ENCODE measurements around the gene CSF1.

CSF1 gene

DNA sequence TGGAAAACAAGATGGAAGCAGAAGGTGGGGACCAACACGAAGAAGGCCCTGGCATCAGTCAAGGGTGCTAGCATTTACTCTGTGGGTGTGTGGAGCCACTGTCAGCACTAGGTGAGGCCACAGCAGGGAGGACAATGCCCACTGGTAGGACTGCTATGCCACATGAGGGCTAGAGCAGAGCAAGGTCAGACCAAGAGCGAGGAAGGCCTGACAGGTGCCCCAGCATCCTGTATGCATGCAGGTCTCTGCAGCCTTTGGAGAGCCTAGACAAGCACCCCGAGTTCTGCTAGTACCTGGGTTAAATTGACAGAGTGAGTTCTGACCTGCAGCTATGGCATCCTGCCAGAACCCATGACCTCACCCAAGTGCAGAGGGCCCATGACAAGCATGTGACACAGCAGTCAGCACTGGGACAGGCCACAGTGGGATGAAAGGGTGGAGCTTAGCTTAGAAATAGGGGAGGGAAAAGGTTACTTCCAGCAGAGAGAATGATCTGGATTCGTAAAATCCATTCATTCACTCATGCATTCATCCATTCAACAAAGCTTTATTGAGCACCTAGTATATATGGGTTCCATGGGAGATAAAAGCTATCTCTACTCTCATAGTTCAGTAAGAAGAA, 9.0 kb upstream of the CSF1 start:
- DNase-seq (ENCODE audit: low read depth in 2 of 2) = no peak

DNA sequence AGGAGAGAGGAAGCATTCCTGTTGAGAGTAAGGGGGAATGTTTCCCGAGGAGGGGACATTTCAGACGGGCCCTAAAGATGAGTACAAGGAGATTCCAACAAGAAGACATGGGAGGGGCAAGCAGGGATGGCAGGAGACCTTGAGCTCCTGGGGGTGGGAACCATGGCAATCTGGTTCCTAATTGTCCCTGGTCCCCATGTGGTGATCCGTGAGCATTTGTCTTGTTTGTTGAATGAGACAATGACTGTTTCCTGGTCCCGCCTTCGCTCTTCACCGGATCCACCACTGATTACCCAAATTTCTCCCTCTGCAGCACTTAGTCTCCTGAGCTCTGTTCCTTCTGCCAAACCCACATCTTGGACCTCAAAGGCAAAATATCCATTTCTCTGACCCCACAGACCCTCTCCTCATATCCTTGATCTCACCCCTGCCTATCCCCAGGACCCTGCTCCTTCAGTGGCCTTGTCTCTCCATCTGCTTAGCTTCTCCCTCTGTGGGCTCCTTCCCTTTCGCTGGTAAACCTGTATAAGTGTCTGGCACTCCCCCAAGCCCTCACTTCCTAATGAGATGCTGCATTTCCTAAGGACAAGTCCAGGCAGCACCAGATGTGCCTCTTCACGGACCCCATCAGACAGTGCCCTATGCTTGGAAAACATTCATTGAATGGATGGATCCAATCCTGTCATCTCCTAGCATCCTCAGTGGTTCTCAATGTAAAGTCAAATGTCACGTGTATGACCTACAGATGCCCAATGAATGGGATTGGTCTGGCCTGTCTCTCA, 8.3 kb upstream of the CSF1 start:
- DNase-seq (ENCODE audit: low read depth in 2 of 2) = no peak

DNA sequence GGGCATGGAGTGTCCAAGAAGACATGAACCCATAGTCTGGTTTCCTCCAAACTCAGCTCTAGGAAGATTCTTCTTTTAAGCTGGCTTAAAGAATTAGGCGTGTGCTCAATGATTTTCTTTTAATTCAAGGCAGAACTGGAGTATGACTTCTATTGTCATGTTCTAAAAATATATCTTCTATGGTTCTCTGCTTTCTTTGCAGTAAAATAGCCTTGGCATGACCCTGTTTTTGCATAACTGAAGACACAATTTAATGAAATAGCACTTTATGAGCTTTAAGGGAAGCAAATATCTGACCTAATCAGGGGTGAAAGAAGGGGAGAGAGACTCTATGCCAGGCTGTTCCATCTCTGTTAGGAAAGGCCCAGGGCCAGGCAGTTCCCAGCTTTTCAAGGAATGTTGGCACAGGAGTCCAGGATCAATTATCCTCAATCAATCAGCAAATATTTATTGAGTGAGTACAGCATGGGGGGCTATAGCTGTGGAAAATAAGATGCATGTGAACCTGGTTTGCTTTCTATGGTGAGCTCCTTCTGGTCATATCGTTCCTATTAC, 7.2 kb upstream of the CSF1 start:
- DNase-seq (ENCODE audit: low read depth in 2 of 2) = no peak

DNA sequence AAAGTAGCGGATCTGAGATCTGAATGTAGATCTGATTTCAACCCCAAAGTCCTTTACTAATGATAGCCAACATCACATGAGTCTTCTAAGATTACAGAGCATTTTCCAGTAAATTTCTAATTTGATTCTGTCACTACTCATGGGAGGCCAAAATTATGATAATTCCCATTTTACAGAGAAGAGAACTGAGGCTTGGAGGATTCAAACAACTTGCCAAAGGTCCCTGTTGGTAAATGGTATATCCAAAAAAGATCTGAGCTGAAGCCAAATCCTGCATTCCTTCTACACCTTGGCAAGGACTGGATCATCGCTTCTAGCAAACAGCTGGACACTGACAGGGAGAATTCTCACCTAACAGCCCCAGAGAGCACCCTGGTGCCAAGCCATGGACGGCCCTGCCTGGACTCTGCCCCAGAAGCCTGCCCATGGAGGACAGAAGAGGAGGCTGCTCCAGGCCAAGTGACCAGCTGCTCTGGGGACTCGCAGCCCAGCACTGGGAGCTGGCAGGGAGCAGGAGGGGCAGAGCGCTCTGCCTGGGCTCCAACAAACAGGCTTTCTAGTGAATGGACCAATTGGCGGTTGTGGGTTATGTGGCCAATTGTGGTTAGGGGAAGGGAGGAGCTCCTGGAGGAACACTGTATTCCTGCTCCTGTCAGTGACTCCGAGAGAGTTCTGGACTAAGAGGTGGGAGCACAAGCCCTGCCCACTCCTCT, 6.4 kb upstream of the CSF1 start:
- no peak for DNase-seq (ENCODE audit: low read depth in 2 of 2)

DNA sequence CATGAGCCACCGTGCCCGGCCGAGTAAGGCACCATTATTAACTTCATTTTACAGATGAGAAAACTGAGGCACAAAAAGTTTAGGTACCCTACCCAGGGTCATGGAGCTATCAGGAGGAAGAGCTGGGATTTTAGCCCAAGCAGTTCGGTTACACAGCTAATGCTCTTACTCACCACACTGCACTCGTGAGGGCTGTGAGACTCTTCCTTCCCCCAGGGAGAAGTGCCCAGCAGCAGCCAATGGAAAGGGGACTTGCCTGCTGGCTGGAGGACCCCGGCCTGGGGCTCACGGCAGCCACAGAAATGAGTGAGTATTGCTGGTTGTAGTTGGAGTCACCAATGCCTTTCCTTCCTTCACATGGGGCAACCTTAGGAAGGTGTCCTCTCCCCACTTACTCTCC, 5.2 kb upstream of the CSF1 start:
- no peak for DNase-seq (ENCODE audit: low read depth in 2 of 2)

DNA sequence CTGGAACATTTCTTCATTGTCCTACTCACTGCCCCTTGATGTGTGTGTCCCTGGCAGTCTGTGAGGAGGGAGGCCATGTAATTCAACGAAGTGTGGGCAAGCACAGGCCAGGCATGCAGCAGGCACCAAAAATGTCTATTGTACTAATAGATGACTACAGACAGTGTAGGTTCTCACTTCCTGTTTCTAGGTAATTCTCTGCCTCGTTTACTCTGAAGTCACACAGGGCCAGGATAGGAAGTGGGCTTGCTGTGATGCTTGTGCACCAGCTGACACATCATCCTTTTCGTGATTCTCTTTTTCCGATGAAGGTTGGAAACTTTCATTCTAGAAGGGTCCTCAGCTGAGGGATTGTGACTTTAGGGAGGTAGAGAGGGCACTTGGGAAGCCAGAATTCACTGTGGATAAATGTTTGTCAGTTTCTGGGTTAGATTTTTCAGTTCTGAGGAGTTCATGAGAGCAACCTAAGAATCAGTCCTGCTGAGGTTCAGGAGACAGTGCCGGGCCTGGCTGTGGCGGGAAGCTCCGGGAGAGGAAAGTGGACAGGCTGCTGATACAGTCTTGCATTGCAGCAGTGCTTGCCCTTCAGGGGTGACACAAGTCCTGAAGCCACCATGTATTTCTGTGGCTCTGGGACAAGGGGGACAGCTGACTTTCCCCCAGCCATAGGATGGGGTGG, 4.3 kb upstream of the CSF1 start:
- peak; percentile 22 to 66 for DNase-seq (ENCODE audit: low read depth in 2 of 2)

DNA sequence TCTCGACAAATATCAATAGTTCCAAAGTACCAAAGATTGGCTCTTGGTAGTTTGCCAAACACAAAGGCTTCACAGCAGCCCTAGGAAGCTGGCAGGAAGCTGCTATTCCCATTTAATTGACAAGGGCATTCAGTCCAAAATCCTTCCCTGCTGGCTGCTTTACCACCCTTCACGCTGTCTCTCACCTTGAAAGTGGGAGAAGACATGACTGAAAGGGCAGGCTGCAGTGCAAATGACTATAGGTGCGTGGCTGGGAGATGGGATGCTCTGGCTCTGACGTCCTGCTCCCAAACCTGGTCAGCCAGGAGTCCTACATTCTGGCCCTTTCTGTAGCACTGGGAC, 3.8 kb upstream of the CSF1 start:
- no peak for DNase-seq (ENCODE audit: low read depth in 2 of 2)

DNA sequence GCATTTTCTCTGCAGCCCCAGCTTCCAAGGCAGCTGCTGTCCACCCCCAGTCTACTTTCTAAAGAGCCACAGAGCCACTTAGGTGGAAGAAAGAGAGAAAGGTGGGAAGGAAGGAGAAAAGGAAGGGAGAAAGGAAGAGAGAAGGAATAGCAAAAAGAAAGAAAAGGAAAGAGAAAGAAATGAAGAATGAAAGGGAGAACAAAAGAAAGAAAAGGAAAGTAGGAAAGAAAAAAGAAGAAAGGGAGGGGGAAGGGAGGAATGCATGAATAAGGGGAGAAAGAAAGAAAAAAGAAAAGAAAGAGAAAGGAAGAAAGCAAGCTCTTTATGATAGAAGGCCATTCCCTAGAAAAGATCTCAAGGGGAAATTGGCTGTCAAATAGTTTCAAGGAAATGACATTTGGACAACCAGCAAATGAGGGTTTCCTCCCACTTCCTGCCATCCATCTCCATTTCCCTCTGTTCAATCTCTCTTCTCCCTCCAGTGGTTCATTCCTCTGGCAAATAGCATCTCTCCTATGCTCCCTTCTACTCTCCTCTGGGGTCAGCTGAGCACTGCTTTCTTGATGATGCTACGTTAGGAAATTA, 3.4 kb upstream of the CSF1 start:
- no peak for DNase-seq (ENCODE audit: low read depth in 2 of 2)

DNA sequence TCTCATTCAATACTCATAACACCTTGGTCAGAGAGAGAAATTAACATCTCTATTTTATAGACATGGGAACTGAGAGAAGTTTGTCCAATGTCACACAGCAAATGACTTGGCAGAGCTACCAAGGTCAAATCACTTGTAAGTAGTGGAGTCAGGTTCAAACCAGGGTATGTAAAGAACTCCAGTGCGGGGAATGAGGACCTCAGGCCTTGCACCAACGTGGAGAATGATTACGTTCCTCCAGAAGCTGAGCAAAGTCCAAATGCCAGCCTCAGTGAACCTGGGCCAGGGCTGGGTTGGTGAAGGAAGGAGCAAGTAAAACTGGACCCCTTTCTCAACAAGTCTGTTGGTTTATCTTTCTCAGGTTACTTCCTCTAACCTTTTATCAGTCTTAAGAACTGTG, 1.8 kb upstream of the CSF1 start:
- no peak for DNase-seq (ENCODE audit: low read depth in 2 of 2)

DNA sequence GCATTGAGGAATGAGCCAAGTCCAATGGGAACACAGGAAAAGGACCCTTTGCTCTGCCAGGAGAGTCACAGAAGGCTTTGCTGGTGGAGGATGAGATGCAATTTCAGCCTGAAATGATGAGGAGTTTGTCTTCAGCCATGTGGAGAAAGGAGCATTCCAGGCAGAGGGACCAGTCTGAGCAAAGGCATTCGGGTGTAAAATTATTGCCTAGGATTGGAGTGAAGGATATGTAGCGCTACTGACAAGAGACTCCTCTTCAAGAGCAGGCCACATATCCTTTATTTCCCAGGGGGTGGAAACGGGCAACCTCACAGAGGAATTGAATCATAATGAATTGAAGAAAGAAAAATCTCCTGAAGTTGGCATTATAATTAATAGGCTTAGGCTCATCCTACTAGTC, 1.1 kb upstream of the CSF1 start:
- DNase-seq (ENCODE audit: low read depth in 2 of 2) = no peak

DNA sequence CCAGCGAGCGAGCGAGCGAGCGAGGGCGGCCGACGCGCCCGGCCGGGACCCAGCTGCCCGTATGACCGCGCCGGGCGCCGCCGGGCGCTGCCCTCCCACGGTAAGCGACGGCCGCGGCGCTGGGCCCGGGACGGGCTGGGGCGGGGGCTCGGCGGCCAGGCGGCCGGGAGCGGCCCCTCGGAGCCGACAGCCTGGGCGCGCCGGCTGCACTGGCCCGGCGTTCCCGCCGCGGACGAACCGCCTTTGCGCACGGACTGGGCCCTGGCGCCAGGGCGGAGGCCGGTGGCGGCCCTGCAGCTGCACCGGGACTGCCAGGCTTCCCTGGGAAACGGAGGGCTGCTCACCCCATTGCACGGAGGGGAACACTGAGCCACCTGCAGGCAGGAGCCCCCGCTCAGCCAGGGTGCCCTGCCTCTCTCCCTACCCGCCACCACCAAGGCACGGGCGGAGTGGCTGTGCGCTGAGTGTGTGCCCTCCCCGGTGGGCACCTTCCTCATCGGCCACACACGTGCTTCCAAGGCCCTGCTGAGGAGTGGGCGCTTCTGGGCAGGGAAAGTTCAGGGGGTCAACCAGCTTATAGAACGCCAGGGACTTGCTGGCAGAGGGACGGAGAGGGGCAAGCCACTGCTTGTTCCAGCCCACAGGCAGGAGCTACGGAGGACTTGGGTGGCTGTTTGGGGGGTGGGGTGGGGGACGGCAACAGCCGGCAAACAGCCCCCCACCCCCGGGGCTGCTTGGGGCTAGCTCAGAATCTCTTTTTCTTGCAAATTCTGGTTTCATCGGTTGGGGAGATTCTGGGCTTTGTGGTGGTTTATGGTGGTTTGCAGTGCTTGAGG, 532 bp downstream of the CSF1 start:
- peak in 1 of 2 donors; percentile 25 for DNase-seq (ENCODE audit: low read depth in 2 of 2)

DNA sequence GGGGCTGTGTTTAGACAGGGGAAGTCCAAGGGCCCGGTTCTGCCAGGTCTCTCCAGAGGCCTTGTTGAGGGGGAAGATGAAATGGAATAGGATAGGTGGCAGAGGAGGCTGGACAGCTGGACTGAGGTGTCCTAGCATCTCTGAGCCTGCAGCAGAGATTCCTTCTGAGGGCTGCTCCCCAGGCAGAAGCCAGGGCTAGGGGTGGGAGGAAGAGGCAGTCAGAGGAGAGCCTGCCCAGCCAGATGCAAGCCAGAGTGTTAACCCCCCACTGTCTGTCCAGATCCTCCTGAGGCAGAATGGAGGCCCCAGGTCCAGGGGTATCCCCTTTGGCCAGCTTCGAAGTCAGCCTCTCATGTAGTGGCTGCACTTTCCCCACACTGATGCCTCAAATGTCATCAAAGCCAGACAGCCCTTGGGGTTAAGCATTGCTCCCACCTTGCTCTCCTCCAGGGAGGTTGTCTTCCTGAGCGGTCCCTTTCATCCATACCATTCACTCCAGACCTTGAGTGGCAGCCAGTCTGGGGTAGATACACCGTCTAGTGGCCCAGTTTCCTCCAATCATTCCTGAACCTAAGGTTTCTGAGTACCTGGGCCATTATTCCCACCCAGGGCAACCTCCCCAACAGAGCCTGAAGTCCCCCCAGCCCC, 1.7 kb downstream of the CSF1 start:
- no peak for DNase-seq (ENCODE audit: low read depth in 2 of 2)

DNA sequence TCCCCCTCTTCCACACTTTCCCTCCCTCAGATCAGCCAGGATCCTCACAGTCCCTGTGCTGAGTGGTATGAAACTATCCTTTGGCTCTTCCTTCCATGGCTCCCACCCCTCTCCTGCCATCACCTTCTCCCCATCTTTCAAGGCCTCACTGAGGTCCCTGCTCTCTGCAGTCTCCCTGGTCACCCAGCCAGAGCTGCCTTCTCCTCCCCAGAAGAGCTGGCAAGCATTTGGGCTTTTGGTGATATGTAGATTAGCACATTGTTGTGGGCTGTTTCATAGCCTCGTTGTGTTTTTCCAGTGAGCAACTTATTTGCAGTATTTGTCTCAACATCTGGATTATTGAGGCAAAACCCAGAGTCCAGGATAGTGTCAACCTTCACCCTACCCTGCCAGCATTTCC, 2.2 kb downstream of the CSF1 start:
- no peak for DNase-seq (ENCODE audit: low read depth in 2 of 2)

DNA sequence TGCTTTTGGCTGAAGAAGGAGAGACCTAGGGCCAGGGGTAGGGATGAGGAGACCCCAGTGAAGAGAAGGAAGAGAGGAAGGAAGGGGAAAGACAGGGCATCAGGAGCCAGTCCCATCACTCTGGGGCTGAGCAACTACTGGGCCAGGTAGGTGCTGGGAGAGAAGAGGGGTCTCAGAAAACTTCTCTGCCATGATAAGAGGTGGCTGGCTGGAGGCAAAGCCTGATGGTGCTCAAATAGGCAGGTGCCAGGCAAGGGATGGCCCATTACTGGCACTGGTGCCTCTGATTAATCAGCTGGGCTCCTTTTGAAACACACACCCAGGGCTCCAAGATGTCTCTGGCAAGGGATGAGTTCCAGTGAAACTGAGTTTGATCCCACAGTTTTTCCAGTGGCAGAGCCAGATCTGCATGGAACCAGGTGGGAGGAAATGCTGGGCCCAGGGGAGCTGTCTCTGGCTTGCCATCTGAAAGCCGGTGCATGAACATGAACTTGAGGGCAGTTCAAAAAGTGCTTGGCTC, 2.8 kb downstream of the CSF1 start:
- no peak for DNase-seq (ENCODE audit: low read depth in 2 of 2)

DNA sequence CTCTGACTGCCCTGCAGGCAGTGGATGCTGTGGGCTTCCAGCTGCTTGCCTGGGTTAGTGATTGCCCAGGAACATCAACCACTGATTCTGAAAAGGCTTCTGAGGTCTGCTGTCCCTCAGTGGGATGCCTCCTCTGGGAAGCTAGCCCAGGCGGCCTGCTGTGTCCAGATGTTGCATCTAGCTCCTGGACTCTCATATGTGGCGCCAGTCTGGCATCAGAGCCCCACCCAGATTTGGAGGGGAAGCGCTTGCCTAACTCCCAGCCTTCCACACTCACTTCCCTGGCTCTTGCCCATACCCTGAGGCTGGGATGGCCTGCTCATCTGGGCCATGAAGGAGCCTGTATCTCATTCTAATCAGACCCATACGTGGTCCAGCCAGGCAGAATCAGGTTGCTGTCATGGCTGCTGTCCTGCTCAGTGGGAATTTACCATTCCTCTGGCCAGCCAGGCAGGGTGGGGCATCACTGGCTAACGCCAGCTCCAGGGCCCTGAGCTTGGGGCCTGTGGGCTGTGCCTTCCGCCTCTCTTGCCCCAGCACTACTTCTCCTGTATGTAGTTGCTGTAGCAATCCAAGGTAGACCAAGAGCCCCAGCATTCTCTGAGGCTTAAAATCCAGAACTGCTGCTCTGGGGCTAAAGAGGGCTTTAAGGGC, 4.1 kb downstream of the CSF1 start:
- no peak for DNase-seq (ENCODE audit: low read depth in 2 of 2)

DNA sequence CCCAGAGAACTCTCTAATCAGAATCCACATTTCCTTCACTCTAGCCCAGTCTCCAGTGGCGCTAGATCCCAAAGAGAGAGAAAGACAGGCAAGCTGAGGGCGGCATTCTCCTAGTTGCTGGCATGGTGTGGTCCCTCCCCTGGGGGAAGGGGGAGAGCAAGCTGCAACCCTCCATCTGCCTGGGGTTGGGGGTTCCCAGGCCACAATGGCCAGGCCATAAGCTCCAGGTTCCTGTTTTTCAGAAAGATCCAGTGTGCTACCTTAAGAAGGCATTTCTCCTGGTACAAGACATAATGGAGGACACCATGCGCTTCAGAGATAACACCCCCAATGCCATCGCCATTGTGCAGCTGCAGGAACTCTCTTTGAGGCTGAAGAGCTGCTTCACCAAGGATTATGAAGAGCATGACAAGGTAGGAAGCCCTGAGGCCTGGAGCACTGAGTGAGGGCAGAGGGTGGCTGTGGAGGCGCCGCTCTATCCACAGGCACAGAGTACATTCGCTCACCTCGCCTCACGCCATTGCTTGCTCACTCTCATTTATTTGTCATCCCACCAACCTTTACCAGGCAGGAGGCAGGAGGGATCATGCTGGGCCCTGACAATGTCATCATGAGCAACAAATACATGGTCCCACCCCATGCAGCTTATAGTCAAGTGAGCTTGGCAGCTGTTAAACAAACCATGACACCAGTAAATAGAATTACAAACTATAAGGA, 6.6 kb downstream of the CSF1 start:
- DNase-seq (ENCODE audit: low read depth in 2 of 2) = no peak

DNA sequence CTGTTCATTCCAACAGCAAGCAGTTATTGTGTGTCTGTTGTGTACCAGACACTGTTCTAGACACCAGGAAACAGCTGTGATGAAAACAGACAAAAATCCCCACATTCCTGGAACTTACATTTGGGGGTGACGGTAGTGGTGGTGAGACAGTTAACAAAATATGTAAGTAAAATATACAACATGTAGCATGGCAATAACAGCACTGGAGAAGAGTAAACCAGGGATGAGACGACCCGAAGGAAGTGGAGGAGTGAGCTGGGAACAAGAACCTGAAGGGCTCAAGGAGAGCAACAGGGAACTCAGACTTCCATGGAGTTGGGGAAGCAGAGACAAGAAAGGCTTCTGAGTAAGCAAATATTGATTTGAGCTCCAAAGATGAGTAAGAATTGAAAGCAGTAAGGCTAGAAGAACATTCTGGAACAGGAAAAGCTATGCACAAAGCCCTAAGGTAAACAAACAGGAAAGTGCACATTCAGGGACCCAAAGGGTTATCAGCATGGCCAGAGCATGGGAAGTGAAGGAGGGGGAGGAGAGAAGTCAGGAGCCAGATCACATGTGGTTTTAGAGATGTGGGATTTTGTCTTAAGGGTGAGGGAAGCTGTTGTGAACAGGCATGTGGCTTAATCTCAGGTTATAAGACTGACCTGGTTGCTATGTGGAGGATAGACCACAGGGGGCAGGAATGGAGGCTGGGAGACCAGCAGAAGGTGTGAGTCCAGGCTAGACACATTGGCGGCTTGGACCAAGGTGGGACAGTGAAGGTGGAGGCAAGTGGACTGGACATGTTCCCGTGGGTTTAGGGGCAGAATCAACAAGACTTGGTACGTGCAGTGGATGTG, 7.3 kb downstream of the CSF1 start:
- DNase-seq (ENCODE audit: low read depth in 2 of 2) = no peak

DNA sequence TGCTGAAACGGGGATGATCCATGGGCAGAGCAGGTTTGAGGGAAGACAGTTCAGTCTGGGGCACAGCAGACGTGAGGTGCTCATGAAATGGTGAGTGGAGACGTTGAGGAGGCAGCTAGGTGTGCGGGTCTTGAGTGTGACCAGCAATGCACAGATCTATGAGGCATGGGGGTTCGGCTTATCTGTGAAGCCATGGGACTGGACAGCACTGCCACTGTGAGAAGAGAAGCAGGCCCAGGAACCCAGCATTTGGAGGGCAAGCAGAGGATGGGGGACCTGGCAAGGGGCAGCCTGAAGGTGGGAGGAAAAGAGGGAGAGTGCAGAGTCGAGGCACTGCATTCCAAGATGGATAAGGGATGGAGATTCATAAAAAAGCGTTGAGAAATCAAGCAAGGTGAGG, 8.0 kb downstream of the CSF1 start:
- no peak for DNase-seq (ENCODE audit: low read depth in 2 of 2)
